CD4-positive, CD25-positive, alpha-beta regulatory T cell (primary cell): ENCODE results near the gene INO80. TPM values are rescaled to one million over a fixed set of nuclear protein-coding genes. Genes with fewer than 3 reads are reported as not detected.
"Not testable (repeated sequence)": the region's sequence is repeated elsewhere in the genome, so short reads cannot be mapped to it uniquely, and the experiment has no call there.

Source experiments
- ATAC-seq, 2 donors: fragments of 150-1000 bp; cut with Tn5 transposase; one replicate each; pipeline ENCODE4 v1.10.0; 2021; ENCODE audit warnings: low read depth in 2 of 2, moderate number of reproducible peaks in 2 of 2, moderate library complexity in 1 of 2
- DNase-seq, 3 donors: peaks; one replicate each; pipeline versions ENCODE4 v3.0.0 to v3.0.0-alpha.2; 2012 to 2022; ENCODE audit warnings: mixed read lengths in 1 of 3
- H3K27ac ChIP-seq: one replicate; pipeline ENCODE4 v1.7.0; 2013; ENCODE audit warnings: mild to moderate bottlenecking, low read length; ENCODE audit not compliant: insufficient read depth, poor library complexity, severe bottlenecking
- H3K27me3 ChIP-seq: one replicate; pipeline ENCODE4 v1.7.0; 2013; ENCODE audit warnings: low read length; ENCODE audit not compliant: control insufficient read depth, insufficient read depth
- H3K36me3 ChIP-seq: one replicate; pipeline ENCODE4 v1.7.0; 2013; ENCODE audit warnings: mild to moderate bottlenecking, low read length, moderate library complexity; ENCODE audit not compliant: control insufficient read depth, insufficient read depth
- H3K4me1 ChIP-seq: 2 replicates; pipeline ENCODE4 v1.7.0; 2013; ENCODE audit warnings: mild to moderate bottlenecking, low read length; ENCODE audit not compliant: insufficient read depth, control insufficient read depth, poor library complexity, severe bottlenecking
- H3K4me3 ChIP-seq: one replicate; pipeline ENCODE4 v1.7.0; 2013; ENCODE audit warnings: low read depth, mild to moderate bottlenecking, low read length, moderate library complexity
- H3K9me3 ChIP-seq, 2 experiments: 1 replicate in 1 of 2; 2 replicates in 1 of 2; pipeline ENCODE4 v1.7.0; 2013; ENCODE audit warnings: low read length in 2 of 2, mild to moderate bottlenecking in 1 of 2, moderate library complexity in 1 of 2; ENCODE audit not compliant: control insufficient read depth in 2 of 2
- H3K27ac Mint-ChIP-seq, 3 donors: one replicate each; pipeline ENCODE4 v1.8.0; 2020 to 2022; ENCODE audit warnings: mild to moderate bottlenecking in 3 of 3, mixed read lengths in 3 of 3, moderate library complexity in 2 of 3
- H3K27me3 Mint-ChIP-seq: one replicate; pipeline ENCODE4 v1.8.0; 2022; ENCODE audit warnings: mild to moderate bottlenecking, mixed read lengths
- H3K36me3 Mint-ChIP-seq: one replicate; pipeline ENCODE4 v1.8.0; 2020; ENCODE audit warnings: mixed read lengths
- H3K4me1 Mint-ChIP-seq, 4 donors: one replicate each; pipeline ENCODE4 v1.8.0; 2020 to 2022; ENCODE audit warnings: mixed read lengths in 4 of 4, mild to moderate bottlenecking in 1 of 4
- H3K4me3 Mint-ChIP-seq, 4 donors: one replicate each; pipeline ENCODE4 v1.8.0; 2020 to 2022; ENCODE audit warnings: mild to moderate bottlenecking in 4 of 4, mixed read lengths in 4 of 4, moderate library complexity in 3 of 4
- H3K9me3 Mint-ChIP-seq, 7 donors: one replicate each; pipeline ENCODE4 v1.8.0; 2020 to 2022; ENCODE audit warnings: mixed read lengths in 7 of 7, mild to moderate bottlenecking in 3 of 7, moderate library complexity in 2 of 7
- polyA plus RNA-seq, 4 donors: library from polyadenylated mRNA; unstranded; fragments of 300-500 nt; fragmentation: Illumina TruSeq; gene quantifications; one replicate each; pipeline ENCODE4 v1.2.3, GENCODE V29; 2021
- total RNA-seq: library from RNA; stranded (reverse); gene quantifications from one replicate; pipeline ENCODE4 v1.2.3, GENCODE V29; 2022

Gene INO80
- total and polyA plus RNA-seq, 5 donors from 2014 or later, result 3.0 to 36.1 (median 3.8) TPM

DNA sequence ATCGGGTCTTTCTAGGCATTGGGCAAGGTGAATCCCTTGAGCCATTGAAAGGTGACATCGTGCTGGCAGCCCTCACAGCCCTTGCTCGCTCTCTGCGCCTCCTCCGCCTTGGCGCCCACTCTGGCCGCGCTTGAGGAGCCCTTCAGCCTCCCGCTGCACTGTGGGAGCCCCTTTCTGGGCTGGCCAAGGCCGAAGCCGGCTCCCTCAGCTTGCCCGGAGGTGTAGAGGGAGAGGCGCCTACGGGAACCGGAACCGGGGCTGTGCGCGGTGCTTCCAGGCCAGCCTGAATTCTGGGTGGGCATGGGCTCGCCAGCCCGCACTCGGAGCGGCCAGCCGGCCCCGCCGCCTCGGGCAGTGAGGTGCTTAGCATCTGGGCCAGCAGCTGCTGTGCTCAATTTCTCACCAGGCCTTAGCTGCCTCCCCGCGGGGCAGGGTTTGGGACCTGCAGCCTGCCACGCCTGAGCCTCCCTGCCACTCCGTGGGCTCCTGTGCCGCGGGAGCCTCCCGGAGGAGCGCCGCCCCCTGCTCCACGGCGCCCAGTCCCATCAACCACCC lies 35.4 kb upstream of the INO80 start:
- Mint-ChIP-seq H3K27ac (no peak overlapping the region), H3K36me3 (no peaks in the 10 kb centered on the region), H3K27me3 (no peaks in the 10 kb centered on the region), H3K4me1 (peaks cover 4 to 23% (median 12%) of the 10 kb centered on the region in 4 donors), H3K9me3 (no peaks in the 10 kb centered on the region), H3K4me3 (peak overlapping the region in 1 of 4 donors; percentile 85)
- DNase-seq (no peak), ATAC-seq (no peak)
- no peaks in the 10 kb centered on the region for H3K9me3 ChIP-seq
- H3K36me3 ChIP-seq, result no peaks in the 10 kb centered on the region
- no peak overlapping the region for H3K27ac ChIP-seq
- H3K4me3 ChIP-seq, result no peak overlapping the region
- H3K4me1 ChIP-seq, result peaks cover 15% of the 10 kb centered on the region
- no peaks in the 10 kb centered on the region for H3K27me3 ChIP-seq

DNA sequence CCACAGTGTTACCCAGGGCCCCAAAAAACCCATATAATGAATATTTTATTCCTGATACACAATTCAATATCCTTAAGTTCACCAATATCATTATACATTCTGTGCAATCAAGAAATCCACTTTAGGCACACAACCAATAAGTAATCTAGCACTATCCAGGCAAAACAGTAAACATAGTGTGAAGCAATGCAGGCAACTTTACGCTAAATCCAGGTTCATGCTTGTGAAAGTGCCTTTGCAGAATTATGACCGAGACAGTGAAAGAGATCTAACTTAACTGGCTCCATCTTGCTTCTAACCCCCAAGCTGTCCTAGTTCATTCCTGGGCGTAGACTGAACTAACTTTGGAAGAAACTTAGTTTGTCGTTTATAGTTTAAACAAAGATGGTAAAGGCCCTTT lies 34.2 kb upstream of the INO80 start:
- Histone ChIP-seq H3K27ac (peak overlapping the region; percentile 55), H3K36me3 (no peaks in the 10 kb centered on the region), H3K4me1 (peaks cover 15% of the 10 kb centered on the region), H3K9me3 (no peaks in the 10 kb centered on the region), H3K27me3 (no peaks in the 10 kb centered on the region), H3K4me3 (peak overlapping the region; percentile 60)
- no peak for ATAC-seq
- H3K27me3 Mint-ChIP-seq, result no peaks in the 10 kb centered on the region
- no peak for DNase-seq
- H3K4me3 Mint-ChIP-seq, result peak overlapping the region; percentile 45 to 85 (median 53)
- H3K4me1 Mint-ChIP-seq, result peaks cover 4 to 23% (median 12%) of the 10 kb centered on the region in 4 donors
- no peaks in the 10 kb centered on the region for H3K9me3 Mint-ChIP-seq
- no peaks in the 10 kb centered on the region for H3K36me3 Mint-ChIP-seq
- H3K27ac Mint-ChIP-seq, result peak overlapping the region; percentile 76 to 87 (median 80)

DNA sequence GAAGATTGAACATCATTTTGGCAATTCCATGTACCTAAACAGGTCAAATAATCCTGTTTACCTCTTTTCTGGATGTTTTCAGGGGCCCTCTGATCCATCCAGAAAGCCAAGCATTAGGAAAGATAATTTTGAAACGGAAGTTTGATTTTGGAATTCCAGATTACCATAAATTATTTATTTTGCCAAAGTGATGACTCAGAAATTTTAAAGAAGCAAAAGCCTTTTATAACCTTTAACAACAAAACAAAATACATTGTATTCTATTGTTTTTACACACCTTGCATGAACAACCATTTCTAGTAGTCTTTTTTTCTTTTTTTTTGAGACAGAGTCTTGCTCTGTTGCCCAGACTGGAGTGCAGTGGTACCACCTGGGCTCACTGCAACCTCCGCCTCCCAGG lies 32.0 kb upstream of the INO80 start:
- Histone ChIP-seq H3K9me3 (no peaks in the 10 kb centered on the region), H3K4me1 (peaks cover 15% of the 10 kb centered on the region), H3K4me3 (no peak overlapping the region), H3K27ac (no peak overlapping the region), H3K36me3 (no peaks in the 10 kb centered on the region), H3K27me3 (no peaks in the 10 kb centered on the region)
- Mint-ChIP-seq H3K27ac (no peak overlapping the region), H3K4me1 (peaks cover 4 to 17% (median 11%) of the 10 kb centered on the region in 4 donors), H3K27me3 (no peaks in the 10 kb centered on the region), H3K36me3 (no peaks in the 10 kb centered on the region), H3K4me3 (no peak overlapping the region), H3K9me3 (no peaks in the 10 kb centered on the region)
- DNase-seq (no peak), ATAC-seq (no peak)

DNA sequence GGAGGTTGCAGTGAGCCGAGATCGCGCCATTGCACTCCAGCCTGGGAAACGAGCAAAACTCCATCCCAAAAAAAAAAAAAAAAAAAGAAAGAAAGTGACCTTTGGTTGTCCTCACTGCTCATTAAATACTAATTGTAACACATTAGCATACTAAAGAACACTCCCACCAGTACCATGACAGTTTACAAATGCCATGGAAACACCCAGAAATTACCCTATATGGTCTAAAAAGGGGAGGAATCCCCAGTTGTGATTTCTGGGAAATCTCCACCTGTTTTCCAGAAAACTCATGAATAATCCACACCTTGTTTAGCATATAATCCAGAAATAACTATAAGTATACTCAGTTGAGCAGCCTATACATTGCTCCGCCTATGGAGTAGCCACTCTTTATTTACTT lies 23.5 kb upstream of the INO80 start:
- Mint-ChIP-seq H3K36me3 (no peaks in the 10 kb centered on the region), H3K4me1 (no peaks in the 10 kb centered on the region), H3K27ac (no peak overlapping the region), H3K27me3 (peaks cover 4% of the 10 kb centered on the region), H3K4me3 (no peak overlapping the region), H3K9me3 (no peaks in the 10 kb centered on the region)
- no peak overlapping the region for H3K27ac ChIP-seq
- H3K27me3 ChIP-seq, result no peaks in the 10 kb centered on the region
- no peaks in the 10 kb centered on the region for H3K36me3 ChIP-seq
- H3K4me1 ChIP-seq, result no peaks in the 10 kb centered on the region
- ATAC-seq (no peak), DNase-seq (no peak)
- H3K4me3 ChIP-seq, result no peak overlapping the region
- no peaks in the 10 kb centered on the region for H3K9me3 ChIP-seq

DNA sequence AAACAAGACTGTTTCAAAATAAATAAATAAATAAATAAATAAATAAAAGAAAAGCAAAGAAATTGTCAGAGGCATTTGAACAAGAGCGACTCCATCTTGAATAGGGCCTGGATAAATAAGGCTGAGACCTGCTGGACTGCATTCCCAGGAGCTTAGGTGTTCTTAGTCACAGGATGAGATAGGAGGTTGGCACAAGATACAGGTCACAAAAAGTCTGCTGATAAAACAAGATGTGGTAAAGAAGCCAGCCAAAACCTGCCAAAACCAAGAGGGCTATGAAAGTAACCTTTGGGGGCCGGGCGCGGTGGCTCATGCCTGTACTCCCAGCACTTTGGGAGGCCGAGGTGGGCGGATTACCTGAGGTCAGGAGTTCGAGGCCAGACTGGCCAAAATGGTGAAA lies 23.0 kb upstream of the INO80 start:
- not testable (repeated sequence) for DNase-seq, H3K9me3 Mint-ChIP-seq, H3K27me3 Mint-ChIP-seq, H3K9me3 ChIP-seq, ATAC-seq, H3K27me3 ChIP-seq, H3K27ac Mint-ChIP-seq, H3K4me1 ChIP-seq, H3K4me1 Mint-ChIP-seq, H3K4me3 Mint-ChIP-seq, H3K36me3 Mint-ChIP-seq, H3K36me3 ChIP-seq, H3K27ac ChIP-seq, H3K4me3 ChIP-seq

DNA sequence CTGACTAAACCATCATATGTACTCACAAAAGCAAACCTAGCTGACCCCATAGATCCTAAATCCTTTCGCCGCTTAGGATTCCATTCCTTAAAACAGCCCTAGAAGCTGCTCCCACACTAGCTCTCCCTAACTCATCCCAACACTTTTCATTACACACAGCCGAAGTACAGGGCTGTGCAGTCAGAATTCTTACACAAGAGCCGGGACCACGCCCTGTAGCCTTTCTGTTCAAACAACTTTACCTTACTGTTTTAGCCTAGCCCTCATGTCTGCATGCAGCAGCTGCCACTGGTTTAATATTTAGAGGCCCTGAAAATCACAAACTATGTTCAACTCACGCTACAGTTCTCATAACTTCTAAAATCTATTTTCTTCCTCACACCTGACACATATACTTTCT lies 19.5 kb upstream of the INO80 start:
- not testable (repeated sequence) for ATAC-seq, H3K4me3 Mint-ChIP-seq

DNA sequence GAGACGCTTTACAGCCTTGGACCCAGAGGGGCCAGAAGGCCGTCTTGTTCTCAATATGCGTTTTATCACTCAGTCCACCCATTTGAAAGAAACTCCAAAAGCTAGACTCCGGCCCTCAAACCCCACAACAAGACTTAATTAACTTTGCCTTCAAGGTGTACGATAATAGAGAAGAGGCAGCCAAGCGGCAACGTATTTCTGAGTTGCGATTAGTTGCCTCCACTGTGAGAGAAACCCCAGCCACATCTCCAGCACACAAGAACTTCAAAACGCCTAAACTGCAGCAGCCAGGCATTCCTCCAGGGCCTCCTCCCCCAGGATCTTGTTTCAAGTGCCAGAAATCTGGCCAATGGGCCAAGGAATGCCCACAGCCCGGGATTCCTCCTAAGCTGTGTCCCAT lies 17.4 kb upstream of the INO80 start:
- H3K27ac ChIP-seq, result no peak overlapping the region
- ATAC-seq (no peak), DNase-seq (no peak)
- Mint-ChIP-seq H3K4me1 (peaks cover 0 to 2% (median 0%) of the 10 kb centered on the region in 4 donors), H3K36me3 (no peaks in the 10 kb centered on the region), H3K9me3 (peaks cover 0 to 9% (median 2%) of the 10 kb centered on the region in 7 donors), H3K27me3 (peaks cover 24% of the 10 kb centered on the region), H3K4me3 (no peak overlapping the region), H3K27ac (no peak overlapping the region)
- peaks cover 0 to 2% of the 10 kb centered on the region in 2 experiments for H3K9me3 ChIP-seq
- no peaks in the 10 kb centered on the region for H3K27me3 ChIP-seq
- H3K4me1 ChIP-seq, result no peaks in the 10 kb centered on the region
- H3K36me3 ChIP-seq, result no peaks in the 10 kb centered on the region
- no peak overlapping the region for H3K4me3 ChIP-seq

More for the DNA sequence above, 19.5 kb upstream of the INO80 start:
- H3K4me3 ChIP-seq, H3K9me3 ChIP-seq, H3K4me1 ChIP-seq, DNase-seq, H3K27ac ChIP-seq, H3K27me3 ChIP-seq, H3K36me3 ChIP-seq, H3K9me3 Mint-ChIP-seq, H3K36me3 Mint-ChIP-seq, H3K4me1 Mint-ChIP-seq, H3K27ac Mint-ChIP-seq: not testable (repeated sequence)
- H3K27me3 Mint-ChIP-seq, result peaks cover 15% of the 10 kb centered on the region

DNA sequence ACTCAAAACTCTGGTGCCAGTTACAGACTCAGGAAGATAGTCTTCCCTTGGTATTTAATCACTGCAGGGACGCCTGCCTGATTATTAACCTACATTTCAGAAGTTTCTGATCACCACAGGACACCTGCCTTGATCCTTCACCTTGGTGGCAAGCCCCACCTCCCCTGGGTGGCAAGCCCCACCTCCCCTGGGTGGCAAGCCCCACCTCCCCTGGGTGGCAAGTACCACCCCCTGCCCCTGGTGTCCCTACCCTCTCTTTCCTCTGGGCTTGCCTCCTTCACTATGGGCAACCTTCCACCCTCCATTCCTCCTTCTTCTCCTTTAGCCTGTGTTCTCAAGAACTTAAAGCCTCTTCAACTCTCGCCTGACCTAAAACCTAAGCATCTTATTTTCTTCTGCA lies 16.0 kb upstream of the INO80 start:
- not testable (repeated sequence) for H3K9me3 Mint-ChIP-seq, H3K36me3 Mint-ChIP-seq, H3K4me3 Mint-ChIP-seq, H3K27ac Mint-ChIP-seq, H3K4me3 ChIP-seq, H3K36me3 ChIP-seq, H3K27ac ChIP-seq, ATAC-seq, H3K27me3 ChIP-seq, H3K9me3 ChIP-seq, H3K4me1 Mint-ChIP-seq, H3K4me1 ChIP-seq, DNase-seq
- H3K27me3 Mint-ChIP-seq, result peaks cover 25% of the 10 kb centered on the region
